RPMI7951 (cell line): Measurements from ENCODE around the gene FMOD. TPM values are rescaled to one million over a fixed set of nuclear protein-coding genes. Genes with fewer than 3 reads are reported as not detected.
"Not testable (repeated sequence)": the region's sequence is repeated elsewhere in the genome, so short reads cannot be mapped to it uniquely, and the experiment has no call there.

Experiments used
- DNase-seq: peaks from one replicate; pipeline ENCODE4 v3.0.0-alpha.2; 2012; ENCODE audit warnings: low read depth
- total RNA-seq: library from RNA; depleted of rRNA; stranded (reverse); fragments of >200 nt; shearing (Covaris generic); gene quantifications from 2 replicates; pipeline ENCODE4 v1.2.3, GENCODE V29; 2014; rRNA removed

Gene FMOD
- total RNA-seq, 1 experiment from 2014 or later, result not detected

DNA sequence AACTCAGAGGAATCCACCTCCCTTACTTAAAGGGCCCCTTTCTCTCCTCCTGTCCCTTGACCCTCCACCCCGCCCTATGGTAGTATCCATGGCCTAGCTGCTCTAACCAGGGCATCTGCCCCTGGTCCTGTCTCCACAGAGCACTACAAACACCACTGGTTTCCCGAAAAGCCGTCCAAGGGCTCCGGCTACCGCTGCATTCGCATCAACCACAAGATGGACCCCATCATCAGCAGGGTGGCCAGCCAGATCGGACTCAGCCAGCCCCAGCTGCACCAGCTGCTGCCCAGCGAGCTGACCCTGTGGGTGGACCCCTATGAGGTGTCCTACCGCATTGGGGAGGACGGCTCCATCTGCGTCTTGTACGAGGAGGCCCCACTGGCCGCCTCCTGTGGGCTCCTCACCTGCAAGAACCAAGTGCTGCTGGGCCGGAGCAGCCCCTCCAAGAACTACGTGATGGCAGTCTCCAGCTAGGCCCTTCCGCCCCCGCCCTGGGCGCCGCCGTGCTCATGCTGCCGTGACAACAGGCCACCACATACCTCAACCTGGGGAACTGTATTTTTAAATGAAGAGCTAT lies 43.9 kb downstream of the FMOD start:
- no peak for DNase-seq

DNA sequence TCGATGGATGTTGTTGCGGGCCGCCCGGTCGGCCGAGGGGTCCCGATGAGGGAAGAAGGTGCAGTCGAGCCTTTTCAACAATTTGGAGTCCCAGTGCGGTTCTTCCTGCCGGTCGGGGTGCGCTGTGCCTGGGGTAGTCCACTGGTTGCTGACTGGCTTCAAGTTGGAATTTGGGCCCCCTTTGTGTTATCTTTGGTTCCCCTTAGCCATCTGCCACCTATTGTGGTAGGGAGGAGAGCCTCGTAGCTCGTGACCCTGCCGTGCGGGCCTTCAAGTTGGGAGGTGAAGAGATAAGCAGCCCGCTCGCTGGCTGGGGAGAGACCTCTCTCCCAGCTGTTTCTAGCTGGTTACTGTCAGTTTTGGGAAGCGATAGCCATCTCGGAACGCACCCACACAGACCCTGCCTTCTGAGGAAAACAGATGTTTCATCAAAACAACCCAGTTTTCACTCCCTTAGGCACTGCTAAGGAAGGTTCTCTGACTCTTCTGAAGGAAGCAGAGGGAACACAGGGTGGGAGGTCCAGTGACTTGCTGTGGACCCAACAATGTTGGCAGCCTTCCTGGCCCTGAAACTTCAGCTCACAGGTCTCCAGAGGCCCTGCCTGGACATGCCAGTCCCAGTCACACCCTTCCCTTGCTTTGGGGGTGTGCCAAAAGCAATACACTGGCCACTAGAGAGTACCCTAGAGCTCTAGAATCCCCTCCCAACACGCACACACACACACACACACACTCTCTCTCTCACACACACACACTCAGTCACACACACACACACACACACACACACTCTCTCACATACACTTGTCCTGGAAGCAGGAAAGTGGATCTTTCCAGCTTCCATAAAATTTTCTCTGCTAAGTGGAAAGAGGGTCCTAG lies 44.6 kb downstream of the FMOD start:
- DNase-seq, result peak; percentile 58

DNA sequence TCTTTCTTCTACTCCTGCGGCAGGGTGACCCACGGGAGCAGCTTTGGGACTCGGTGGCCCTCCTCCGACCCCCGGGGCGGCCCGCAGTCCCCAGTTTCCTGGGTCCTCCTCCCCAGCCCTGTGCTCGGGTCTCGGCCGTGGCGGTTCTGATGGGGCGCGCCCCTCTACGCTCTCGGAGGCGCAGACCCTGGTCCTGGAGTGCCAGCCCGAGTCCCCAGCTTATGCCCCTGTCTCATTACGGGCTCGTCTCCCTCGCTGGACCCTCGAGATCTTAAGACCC lies 45.2 kb downstream of the FMOD start:
- DNase-seq, result no peak

DNA sequence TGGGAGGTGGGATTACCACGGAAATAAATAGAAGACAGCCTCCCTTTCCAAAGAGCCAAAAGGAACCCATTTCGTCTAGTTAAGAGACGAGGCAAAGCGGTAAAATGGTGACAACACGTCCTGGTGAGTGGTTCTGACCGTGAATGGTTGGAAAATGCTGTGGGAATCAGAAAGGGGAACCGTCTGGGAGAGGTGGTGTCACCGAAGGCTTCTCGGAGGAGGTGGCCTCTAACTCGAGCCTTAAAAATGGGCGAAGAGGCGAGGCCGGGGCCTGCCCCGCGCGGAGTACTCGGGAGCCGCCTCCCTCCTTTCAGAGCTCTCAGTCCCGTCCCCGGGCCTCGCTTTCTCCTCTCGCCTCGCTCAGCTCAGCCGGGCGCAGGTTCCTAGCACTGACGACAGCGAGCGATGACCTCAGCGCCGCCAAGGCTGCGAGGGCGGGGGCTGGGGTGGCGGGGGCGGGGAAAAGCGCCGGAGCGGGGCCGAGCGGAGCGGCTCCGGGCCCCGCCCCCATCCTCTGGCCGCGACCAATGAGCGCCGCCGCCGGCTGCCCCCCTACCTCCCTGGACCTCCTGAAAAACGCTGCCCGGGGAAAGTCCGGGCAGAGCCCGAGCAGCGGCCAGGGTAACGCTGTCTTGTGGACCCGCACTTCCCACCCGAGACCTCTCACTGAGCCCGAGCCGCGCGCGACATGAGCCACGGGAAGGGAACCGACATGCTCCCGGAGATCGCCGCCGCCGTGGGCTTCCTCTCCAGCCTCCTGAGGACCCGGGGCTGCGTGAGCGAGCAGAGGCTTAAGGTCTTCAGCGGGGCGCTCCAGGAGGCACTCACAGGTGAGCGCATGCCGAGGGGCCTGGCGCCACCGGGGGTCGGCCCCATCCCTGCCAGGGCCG lies 45.8 kb downstream of the FMOD start, which contains the start of gene BTG2:
Gene BTG2, plus strand, starts transcription at position 601 of the 890 bp plus-strand sequence. Its CDS starts 88 bp downstream, at position 689.
- DNase-seq, result peak; percentile 78

DNA sequence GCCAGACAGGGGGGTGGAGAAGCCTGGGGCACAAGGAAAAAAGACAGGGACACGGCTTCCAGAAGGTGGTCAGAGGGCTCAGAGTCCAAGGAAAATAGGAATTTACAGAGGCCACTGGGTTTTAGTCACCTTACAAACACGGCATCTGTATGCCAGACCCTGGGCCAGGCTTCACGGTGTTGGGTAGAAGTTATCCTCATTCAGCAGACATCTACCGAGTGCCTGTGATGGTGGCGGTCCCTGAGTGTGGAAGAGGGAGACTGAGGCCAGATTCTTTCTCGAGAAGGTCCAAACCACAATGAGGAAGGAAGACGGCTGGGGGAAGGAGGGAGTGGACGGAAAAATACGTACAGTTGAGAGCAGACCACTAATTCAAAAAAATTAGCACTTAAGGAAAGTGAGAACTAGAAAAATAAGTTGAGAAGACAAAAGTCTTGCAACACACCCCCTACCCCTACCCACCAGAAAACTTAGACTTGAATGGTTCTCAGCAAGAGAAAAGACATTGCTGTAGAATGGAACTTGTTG lies 46.5 kb downstream of the FMOD start:
- DNase-seq, result no peak

DNA sequence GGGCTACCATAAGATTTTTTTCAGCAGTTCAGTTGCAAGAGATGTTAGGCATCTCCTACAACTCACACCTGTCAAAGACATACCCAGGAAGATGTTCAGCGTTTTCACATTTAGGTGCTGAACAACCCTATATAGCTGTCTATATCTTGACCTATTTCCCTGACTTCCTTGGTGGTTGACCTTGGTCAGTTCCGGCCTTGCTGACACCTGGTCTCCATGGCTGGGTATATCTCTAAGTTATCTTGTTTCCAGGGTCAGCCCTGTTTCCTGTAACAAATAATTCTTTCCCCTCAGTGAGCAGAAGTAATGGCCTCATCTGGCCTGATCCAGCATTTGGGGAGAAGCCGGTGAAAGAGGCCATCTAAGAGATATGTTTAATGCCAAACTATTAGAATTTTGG lies 48.0 kb downstream of the FMOD start:
- no peak for DNase-seq

DNA sequence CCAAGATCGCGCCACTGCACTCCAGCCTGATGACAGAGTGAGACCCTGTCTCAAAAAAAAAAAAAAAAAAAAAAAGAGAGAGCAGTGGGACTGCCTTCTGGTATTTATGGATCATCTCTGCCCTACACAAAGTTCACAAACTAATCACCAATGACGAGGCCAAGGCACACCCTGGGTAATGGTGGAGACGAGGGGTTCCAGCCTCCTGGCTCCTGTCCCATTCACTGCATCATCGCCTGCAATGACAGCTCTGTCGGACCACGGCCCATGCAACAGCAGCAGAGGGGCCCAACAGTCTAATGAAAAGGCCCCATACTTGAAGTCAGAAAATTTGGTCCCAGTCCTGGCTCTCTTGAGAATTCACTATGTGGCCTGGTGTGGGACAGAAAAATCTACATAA lies 48.5 kb downstream of the FMOD start:
- no peak for DNase-seq

DNA sequence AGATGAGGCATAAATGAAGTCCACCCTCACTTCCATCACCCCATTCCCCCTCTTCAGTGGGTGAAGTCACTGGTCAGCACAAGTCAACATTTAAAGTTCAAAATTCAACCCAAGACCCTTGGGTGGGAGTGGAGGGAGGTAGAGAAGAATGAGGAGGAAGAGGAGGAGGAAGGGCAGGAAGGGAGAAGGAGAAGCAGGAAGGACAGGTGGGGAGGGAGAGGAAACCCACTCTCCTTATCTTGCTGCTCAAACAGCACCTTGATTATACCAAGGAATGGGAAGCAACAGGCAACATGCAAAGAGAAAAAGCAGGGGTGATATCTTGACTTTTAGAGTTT lies 49.6 kb downstream of the FMOD start:
- DNase-seq, result no peak

DNA sequence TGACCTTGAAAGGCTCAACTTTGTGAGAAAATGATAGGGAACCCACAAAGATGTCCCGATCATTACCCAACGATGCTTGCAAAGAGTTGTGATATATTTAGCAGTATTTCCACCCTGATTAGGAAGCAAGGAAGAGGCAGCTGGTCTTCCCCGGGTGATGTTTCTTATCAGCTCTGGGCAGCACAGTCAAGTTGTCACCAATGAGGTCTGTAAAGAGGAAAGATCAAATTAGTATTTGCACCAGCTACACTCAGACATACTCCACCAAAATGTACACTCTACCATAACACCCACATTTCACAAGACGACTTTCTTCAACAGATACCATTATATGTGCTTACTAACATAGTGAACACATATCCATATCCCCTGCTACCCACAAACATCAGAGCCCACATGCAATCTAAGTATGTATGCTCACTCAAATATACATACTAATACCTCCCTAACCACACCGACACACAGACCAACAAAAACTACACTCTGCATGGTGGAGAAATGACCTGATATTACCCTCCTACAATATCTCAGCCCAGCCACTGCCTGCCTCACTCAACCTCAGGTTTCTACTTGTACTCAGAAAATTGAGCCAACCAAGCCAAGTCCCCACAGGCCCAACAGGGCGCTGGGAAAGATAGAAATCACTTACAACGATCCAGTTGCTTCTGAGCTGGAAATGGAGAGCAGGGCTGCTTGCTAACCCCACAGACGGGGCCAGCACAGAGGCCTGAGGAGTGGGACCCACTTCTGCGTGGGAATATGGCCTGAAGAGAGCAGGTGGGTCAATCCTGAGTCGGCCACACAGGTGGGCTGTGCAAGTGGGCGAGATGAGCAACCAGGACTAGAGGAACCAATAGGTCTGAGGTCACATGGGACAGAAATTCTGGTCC lies 50.2 kb downstream of the FMOD start:
- DNase-seq, result no peak

DNA sequence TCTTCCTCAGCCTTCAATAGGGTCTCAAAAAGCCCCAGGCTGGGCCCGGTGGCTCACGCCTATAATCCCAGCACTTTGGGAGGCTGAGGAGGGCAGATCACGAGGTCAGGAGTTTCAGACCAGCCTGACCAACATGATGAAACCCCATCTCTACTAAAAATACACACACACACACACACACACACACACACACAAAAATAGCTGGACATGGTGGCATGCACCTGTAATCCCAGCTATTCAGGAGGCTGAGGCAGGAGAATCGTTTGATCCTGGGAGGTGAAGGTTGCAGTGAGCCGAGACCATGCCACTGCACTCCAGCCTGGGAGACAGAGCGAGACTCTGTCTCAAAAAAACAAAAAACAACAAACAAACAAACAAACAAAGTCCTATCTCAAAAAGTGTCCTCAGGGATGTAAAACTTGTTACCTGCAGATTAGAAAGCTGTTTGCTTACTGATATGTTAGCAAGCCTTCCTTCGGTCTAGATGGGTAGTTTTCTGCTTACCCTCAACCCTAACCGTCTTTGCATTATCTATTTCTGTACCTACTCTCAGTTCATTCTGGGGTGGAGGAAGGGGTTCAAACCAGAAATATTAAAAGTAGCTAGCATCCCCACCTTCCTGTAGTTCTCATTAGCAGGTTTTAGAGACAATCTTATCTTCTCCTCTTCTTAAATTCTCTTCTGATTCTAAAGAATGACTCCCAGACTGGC lies 51.0 kb downstream of the FMOD start:
- not testable (repeated sequence) for DNase-seq

DNA sequence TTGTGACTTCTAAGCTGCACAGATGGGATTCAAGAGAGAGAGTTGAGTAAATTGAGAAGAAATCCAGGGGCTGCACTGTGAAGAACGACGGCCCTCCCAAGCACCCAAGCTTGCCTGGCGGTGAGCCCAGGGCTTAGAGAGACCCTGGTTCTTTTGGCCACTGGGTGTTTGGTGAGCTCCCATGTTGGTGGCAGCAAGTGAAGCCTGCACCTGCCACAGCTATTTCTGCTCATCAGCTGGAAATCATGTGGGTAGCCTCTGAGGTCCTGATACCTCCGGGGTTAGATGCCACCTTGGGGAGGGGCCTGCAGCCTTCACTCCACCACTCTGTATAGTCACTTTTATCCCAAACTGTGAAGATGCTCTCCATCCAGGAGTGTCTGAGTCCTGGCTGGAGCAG lies 51.8 kb downstream of the FMOD start:
- DNase-seq, result no peak

DNA sequence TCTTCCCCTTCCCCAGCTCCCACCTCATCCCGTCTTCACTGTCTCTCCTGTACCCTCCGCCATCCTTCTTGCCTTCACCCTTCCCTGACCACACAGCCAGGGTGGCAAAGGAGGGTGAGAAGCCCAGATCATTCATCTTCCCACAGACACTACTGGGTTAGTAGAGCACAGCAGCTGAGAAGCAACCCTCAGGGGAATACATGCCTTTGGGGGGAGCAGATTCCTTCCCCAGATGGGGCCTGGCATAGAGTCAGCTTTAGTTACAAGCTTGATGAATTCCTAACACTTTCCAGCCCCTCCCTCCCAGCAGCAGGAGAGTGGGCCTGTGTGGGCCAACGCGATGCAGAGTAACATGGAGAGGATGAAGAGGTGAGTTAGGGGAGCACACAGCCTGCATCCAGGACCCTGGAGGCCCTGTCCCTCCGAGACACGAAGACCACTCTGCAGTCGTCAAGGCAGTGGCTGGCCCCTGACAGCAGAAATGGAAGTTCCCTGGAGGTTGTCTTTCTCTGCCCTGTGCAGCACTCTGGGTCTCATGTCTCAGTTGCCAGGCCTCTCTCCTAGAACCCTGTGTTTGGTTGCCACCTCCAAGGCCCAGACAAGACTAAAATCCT lies 54.4 kb downstream of the FMOD start:
- no peak for DNase-seq

DNA sequence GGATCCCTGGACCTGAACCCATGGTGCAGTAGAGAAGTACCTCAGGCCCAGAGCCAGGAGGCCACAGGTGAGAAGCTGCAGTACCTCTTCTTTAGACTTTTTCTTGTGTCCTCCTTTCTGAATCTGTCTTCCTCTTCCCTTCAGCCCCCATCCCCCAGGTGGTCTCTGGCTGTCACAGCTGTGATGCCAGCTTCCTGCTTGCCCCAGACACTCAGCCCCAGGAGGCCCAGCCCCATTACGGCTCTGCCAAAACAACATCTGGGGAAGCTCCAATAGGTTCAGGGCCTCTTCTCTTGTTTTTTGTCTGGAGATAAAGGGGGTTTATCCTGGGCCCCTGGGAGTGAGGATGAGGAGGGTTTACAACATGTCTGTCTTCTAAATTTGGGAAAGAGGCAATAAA lies 55.1 kb downstream of the FMOD start:
- no peak for DNase-seq

DNA sequence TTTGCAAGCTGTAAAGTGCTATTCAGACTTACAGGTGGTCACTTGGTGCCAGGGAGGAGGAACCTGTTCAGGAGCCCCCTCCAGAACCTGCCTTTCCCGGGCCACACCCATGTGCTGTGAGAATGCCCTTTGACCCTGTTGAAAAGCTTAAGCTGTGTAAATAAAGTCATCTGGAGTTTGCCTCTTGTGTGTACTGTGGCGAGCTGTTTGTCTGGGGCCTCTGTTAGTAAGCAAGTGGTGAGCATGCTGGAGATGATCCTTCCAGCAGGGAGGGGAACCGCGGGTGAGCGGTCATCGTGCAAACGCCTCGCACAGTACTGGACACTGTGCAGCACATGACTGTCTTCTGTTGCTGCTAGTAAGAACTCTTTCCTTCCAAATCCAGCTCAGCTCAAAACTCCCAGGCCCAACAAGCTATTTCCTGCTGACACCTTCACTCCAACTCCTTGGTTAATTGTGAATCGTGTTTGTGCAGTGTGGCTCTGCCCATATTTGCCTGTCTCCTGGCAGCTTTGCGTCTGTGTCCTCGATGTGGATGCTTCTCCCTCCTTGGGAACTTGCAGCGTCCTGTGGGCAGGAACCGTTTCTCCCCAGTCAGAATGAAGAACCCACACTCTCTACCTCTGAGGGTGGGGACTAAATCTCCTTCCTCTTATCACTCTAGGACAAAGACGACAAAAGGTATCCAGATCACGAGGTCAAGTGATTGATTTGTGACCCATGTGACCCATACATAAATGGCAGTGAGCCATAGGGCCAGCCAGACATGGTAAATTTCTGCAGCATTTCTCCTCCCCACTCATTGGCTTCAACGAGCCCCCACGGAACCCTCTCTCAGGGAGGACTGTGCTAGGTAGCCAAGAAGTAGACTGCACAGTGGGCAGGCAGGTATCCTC lies 59.5 kb downstream of the FMOD start:
- DNase-seq, result no peak

Other genes starting within 250 kb of the FMOD start
- gene ADORA1, start 223.4 kb downstream of the FMOD start, total RNA-seq, result 15.0 and 16.6 TPM in 2 replicates
- 0.48 and 1.4 TPM in 2 replicates for gene MYBPH, start 175.3 kb downstream of the FMOD start, total RNA-seq
- not detected in 2 replicates for gene CHI3L1, start 164.4 kb downstream of the FMOD start, total RNA-seq
- gene CHIT1, start 121.4 kb downstream of the FMOD start, total RNA-seq, result not detected in 2 replicates
- 0.60 and 0.78 TPM in 2 replicates for gene BTG2, start 45.6 kb downstream of the FMOD start, total RNA-seq
- not detected in 2 replicates for gene PRELP, start 124.7 kb upstream of the FMOD start, total RNA-seq
- not detected in 2 replicates for gene OPTC, start 143.0 kb upstream of the FMOD start, total RNA-seq